AG04450 (cell line): ENCODE data around the gene SYPL2. TPM values are rescaled to one million over a fixed set of nuclear protein-coding genes. Genes with fewer than 3 reads are reported as not detected.
"Not testable (repeated sequence)": the region's sequence is repeated elsewhere in the genome, so short reads cannot be mapped to it uniquely, and the experiment has no call there.

Experiments
- CTCF ChIA-PET: fragments of 300-600, 350-600 bp; formaldehyde crosslinking; extraction: SDS; loops from one replicate; lab custom pipeline; 2022; ENCODE audit warnings: antibody characterized with exemption, inconsistent platforms; lab: Charles Lee
- POLR2A ChIA-PET: fragments of 350-600 bp; formaldehyde crosslinking; extraction: SDS; loops from one replicate; lab custom pipeline; 2021; ENCODE audit warnings: antibody characterized with exemption, inconsistent platforms; lab: Yijun Ruan, JAX
- DNase-seq: peaks from one replicate; pipeline ENCODE4 v3.0.0-alpha.2; 2011; ENCODE audit warnings: low read depth, low spot score
- H3K27ac ChIP-seq: one replicate; pipeline ENCODE4 v1.5.1; 2012; ENCODE audit warnings: low read depth, low read length, control low read depth
- H3K27me3 ChIP-seq: one replicate; pipeline ENCODE4 v1.6.0; 2012; ENCODE audit warnings: low read length; ENCODE audit not compliant: control insufficient read depth, insufficient read depth
- H3K4me3 ChIP-seq: 2 replicates; pipeline ENCODE4 v1.5.1; 2011; ENCODE audit warnings: mild to moderate bottlenecking, low read depth, low read length, control low read depth
- H3K9me3 ChIP-seq: 2 replicates; pipeline ENCODE4 v1.5.1; 2012; ENCODE audit warnings: low read length; ENCODE audit not compliant: control insufficient read depth, insufficient read depth
- polyA plus RNA-seq: library from polyadenylated mRNA; depleted of rRNA; stranded (reverse); fragments of >200 nt; gene quantifications from 2 replicates; pipeline ENCODE4 v1.2.3, GENCODE V29; 2011
- TF ChIP-seq, protein P1 (sequence below): IDR thresholded peaks from 2 replicates; pipeline ENCODE4 v1.5.1; 2011; ENCODE audit warnings: low read depth, low read length, control low read depth, inconsistent platforms

SYPL2 gene
- polyA plus RNA-seq, 1 experiment = 0.40 TPM

GRCh38 chr1:109441069-109441468 lies 25.3 kb upstream of the SYPL2 start:
- TF ChIP-seq, protein P1, sequence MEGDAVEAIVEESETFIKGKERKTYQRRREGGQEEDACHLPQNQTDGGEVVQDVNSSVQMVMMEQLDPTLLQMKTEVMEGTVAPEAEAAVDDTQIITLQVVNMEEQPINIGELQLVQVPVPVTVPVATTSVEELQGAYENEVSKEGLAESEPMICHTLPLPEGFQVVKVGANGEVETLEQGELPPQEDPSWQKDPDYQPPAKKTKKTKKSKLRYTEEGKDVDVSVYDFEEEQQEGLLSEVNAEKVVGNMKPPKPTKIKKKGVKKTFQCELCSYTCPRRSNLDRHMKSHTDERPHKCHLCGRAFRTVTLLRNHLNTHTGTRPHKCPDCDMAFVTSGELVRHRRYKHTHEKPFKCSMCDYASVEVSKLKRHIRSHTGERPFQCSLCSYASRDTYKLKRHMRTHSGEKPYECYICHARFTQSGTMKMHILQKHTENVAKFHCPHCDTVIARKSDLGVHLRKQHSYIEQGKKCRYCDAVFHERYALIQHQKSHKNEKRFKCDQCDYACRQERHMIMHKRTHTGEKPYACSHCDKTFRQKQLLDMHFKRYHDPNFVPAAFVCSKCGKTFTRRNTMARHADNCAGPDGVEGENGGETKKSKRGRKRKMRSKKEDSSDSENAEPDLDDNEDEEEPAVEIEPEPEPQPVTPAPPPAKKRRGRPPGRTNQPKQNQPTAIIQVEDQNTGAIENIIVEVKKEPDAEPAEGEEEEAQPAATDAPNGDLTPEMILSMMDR = no peak
- Histone ChIP-seq H3K9me3 (no peaks in the 10 kb centered on the region), H3K27ac (no peak overlapping the region), H3K27me3 (peaks cover 7% of the 10 kb centered on the region), H3K4me3 (no peak overlapping the region)
- DNase-seq = no peak
- CTCF ChIA-PET = interaction anchor here (1.2 kb wide), 1 partner anchor 50 kb away, joined by 4 read pairs; no protein-coding TSS in a partner anchor
- POLR2A ChIA-PET = no interaction called here

GRCh38 chr1:109443476-109443875 lies 22.9 kb upstream of the SYPL2 start:
- no peaks in the 10 kb centered on the region for H3K9me3 ChIP-seq
- H3K27me3 ChIP-seq = peaks cover 7% of the 10 kb centered on the region
- H3K4me3 ChIP-seq = no peak overlapping the region
- H3K27ac ChIP-seq = no peak overlapping the region
- no peak for DNase-seq
- POLR2A ChIA-PET = interaction anchor here (0.6 kb wide), 1 partner anchor 15 kb away, joined by 3 read pairs; no protein-coding TSS in a partner anchor
- CTCF ChIA-PET = no interaction called here
- TF ChIP-seq, protein P1 = no peak

DNA sequence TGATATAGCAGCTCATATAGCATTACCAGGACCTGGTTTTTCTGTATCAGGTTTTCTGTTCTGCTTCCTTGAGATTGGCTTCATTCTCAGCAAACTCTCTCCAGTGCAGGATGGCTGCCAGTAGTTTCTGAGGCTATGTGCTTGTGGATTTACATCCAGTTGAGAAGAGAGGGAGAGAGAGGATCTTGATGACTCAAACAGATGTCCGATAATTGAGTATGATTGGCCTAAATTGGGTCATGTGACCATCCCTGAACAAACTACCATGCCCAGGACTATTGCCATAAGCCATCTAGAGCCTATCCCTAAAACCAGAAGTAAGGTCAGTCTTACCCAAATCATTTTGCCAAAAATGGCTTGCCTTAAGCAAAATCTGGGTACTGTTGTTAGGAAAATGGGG lies 22.0 kb upstream of the SYPL2 start:
- Histone ChIP-seq H3K9me3 (no peaks in the 10 kb centered on the region), H3K27ac (no peak overlapping the region), H3K4me3 (no peak overlapping the region), H3K27me3 (peaks cover 10% of the 10 kb centered on the region)
- ChIA-PET POLR2A (no interaction called here), CTCF (no interaction called here)
- DNase-seq = no peak
- TF ChIP-seq, protein P1 = no peak

GRCh38 chr1:109445949-109446695 lies 20.2 kb upstream of the SYPL2 start:
- peaks cover 12% of the 10 kb centered on the region for H3K27me3 ChIP-seq
- POLR2A ChIA-PET = interaction anchor here (0.7 kb wide), 1 partner anchor 16 kb away, joined by 3 read pairs; no protein-coding TSS in a partner anchor
- H3K27ac ChIP-seq, H3K9me3 ChIP-seq, DNase-seq, H3K4me3 ChIP-seq: not testable (repeated sequence)
- CTCF ChIA-PET = interaction anchor here (1.0 kb wide), 1 partner anchor 86 kb away, joined by 3 read pairs; no protein-coding TSS in a partner anchor

DNA sequence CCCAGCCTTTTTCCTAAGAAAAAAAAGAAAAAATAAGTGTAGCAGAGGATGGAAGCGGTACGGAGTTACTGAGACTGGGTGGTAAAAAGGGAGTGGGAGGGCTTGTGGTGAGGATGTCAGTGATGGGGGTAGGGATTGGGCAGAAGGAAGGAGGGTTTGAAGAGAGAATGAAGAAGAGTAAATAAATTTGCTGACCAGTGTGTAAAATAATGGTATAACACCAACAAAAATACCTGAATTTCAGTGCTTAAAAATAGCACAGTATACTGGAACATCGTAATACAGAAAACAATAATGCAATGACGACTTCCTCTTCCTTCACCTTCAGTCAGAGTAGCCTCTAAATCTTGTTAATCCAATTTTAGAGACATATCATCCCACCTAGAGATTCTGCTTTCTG lies 18.8 kb upstream of the SYPL2 start:
- TF ChIP-seq, protein P1 = no peak
- POLR2A ChIA-PET = no interaction called here

More for the DNA sequence above, 18.8 kb upstream of the SYPL2 start:
- Histone ChIP-seq H3K27me3 (peaks cover 12% of the 10 kb centered on the region), H3K9me3 (no peaks in the 10 kb centered on the region), H3K27ac (no peak overlapping the region), H3K4me3 (no peak overlapping the region)
- no peak for DNase-seq
- CTCF ChIA-PET = interaction anchor here (0.8 kb wide), 1 partner anchor 85 kb away, joined by 3 read pairs; no protein-coding TSS in a partner anchor
